GM12891 (cell line): ENCODE measurements around the gene PI4KA.

Experiments used
- POLR2A ChIP-seq: IDR thresholded peaks from 2 replicates; pipeline ENCODE4 v1.6.1; 2011; ENCODE audit warnings: low read depth, low read length, control low read depth
- POLR2AphosphoS5 ChIP-seq: IDR thresholded peaks from 2 replicates; pipeline ENCODE4 v1.6.1; 2011; ENCODE audit warnings: low read depth, low read length, control low read depth
- SPI1 ChIP-seq: IDR thresholded peaks from 2 replicates; pipeline ENCODE4 v1.6.1; 2011; ENCODE audit warnings: low read depth, low read length, control low read depth
- TAF1 ChIP-seq: IDR thresholded peaks from 2 replicates; pipeline ENCODE4 v1.6.1; 2011; ENCODE audit warnings: low read depth, low read length, control low read depth

DNA sequence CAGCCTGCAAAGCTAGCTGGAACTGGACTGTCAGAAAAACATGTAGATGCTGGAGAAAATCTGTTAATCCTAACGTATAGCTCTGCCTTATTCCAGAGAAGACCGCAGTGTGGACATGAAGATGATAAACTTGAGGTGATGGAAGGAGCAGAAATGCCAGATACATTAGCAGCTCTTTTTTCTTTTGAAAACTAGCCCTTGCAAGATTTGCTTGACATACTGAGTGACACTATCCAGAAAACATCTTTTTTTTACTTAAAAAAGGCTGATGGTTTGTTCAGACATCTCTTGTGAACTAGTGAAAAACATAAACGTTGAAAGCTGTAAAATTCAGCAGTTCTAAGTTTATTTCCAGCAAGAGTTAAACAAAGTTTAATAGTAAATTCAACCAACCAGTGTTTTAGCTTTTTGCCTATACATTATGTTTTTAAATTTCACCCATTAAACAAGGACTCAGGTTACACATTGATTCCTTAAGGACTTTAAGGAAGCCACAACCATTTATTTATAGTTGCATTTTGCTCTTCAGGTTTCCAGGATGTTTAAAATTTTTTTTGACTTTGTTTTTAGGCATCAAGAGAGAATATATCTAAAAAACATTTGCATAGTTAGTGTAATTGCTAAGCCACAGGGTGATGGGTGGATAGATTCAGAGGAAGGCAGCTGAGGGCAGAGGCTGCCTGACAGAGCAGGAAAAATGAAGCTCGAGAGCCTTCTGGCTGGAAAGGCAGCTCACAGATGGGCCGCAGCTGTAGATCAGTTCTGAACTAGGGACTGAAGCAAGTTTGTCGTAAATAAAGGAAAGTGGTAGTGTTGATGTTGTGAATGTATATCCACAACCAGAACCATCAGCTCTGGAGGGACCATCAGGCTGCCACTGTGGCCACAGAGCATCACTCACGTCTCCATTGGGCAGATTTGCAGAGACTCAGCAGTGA lies 9.7 kb upstream of the PI4KA start:
- TF ChIP-seq POLR2A (no peak), POLR2AphosphoS5 (no peak), SPI1 (no peak), TAF1 (no peak)
